GM10266 (cell line): ENCODE results near the gene PPP2R2B.

ENCODE experiments used
- DNase-seq: peaks from one replicate; pipeline ENCODE4 v3.0.0; 2012; ENCODE audit errors: extremely low spot score
- TF ChIP-seq, protein P1 (sequence below): IDR thresholded peaks from 2 replicates; pipeline ENCODE4 v1.5.1; 2012; ENCODE audit warnings: mild to moderate bottlenecking, low read depth; ENCODE audit not compliant: control insufficient read depth, insufficient read depth; ENCODE audit errors: missing control alignments

PPP2R2B gene

DNA sequence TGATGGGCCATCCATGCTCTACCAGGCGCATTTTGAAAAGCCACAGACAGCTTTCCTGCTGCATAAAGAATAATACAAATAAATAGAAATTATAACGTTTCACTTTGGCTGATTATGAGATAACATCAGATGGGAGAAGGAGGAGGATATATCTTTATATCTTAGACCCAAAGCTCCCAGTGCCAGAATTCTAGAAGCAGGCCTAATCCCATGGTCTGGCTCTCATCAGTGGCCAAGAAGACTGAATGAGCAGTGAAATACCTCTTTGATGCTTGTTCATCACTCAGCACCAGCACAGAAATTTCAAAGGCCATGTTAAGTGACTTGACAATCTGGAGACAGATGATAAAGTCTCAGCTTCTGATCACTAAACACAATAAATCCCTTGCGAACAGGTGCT, 107.6 kb downstream of the PPP2R2B start:
- no peak for DNase-seq
- TF ChIP-seq, protein P1, sequence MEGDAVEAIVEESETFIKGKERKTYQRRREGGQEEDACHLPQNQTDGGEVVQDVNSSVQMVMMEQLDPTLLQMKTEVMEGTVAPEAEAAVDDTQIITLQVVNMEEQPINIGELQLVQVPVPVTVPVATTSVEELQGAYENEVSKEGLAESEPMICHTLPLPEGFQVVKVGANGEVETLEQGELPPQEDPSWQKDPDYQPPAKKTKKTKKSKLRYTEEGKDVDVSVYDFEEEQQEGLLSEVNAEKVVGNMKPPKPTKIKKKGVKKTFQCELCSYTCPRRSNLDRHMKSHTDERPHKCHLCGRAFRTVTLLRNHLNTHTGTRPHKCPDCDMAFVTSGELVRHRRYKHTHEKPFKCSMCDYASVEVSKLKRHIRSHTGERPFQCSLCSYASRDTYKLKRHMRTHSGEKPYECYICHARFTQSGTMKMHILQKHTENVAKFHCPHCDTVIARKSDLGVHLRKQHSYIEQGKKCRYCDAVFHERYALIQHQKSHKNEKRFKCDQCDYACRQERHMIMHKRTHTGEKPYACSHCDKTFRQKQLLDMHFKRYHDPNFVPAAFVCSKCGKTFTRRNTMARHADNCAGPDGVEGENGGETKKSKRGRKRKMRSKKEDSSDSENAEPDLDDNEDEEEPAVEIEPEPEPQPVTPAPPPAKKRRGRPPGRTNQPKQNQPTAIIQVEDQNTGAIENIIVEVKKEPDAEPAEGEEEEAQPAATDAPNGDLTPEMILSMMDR = no peak

- TF ChIP-seq, protein P1 = no peak
- DNase-seq = no peak
Measured at GRCh38 chr5:146770546-146770945, 108.0 kb downstream of the PPP2R2B start.

GRCh38 chr5:146767534-146767933, 111.0 kb downstream of the PPP2R2B start:
- DNase-seq = no peak
- TF ChIP-seq, protein P1 = no peak

DNA sequence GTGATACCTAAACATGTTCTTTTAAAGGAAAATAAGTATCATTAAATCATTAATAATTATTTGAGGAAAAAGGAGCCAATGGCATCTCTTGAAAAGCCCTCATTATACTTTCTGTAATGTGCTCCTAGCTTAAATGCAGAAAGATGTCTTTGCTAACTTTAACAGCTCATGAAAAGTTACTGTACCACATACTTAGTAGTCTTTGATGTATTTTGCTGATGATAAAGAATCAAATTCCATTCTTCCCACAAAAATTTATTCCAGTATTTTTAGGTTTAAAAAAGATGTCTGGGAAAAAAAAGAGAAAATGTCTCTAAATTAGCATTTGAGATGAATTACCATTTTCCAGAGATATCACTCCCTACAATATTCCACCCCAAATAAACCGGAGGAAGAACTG, 112.5 kb downstream of the PPP2R2B start:
- TF ChIP-seq, protein P1 = no peak
- no peak for DNase-seq

GRCh38 chr5:146765089-146765832, 113.3 kb downstream of the PPP2R2B start:
- TF ChIP-seq, protein P1 = no peak
- no peak for DNase-seq

- no peak for DNase-seq
- TF ChIP-seq, protein P1 = no peak
Measured at GRCh38 chr5:146762830-146763229, 115.7 kb downstream of the PPP2R2B start.

GRCh38 chr5:146761811-146762210, 116.7 kb downstream of the PPP2R2B start:
- TF ChIP-seq, protein P1 = no peak
- DNase-seq = no peak
